ENCODE measurements around the gene MCF2L2. TPM values are rescaled to one million over a fixed set of nuclear protein-coding genes. Genes with fewer than 3 reads are reported as not detected.

The MCF2L2 gene
- total RNA-seq, 1 donor from 2014 or later: 2.7 TPM

DNA sequence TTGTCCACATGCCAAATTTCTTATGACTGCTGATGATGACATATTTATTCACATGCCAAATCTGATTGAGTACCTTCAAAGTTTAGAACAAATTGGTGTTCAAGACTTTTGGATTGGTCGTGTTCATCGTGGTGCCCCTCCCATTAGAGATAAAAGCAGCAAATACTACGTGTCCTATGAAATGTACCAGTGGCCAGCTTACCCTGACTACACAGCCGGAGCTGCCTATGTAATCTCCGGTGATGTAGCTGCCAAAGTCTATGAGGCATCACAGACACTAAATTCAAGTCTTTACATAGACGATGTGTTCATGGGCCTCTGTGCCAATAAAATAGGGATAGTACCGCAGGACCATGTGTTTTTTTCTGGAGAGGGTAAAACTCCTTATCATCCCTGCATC is 158.1 kb downstream of the MCF2L2 start:
- H3K4me3 Mint-ChIP-seq: no peak overlapping the region
- no peak for TF ChIP-seq CTCF (conservative IDR thresholded peaks at IDR 0.05)
- no peak overlapping the region for H3K27ac Mint-ChIP-seq
- peaks cover 17% of the 10 kb centered on the region for H3K4me1 Mint-ChIP-seq (ENCODE audit: unreplicated experiment)
- peaks cover 16% of the 10 kb centered on the region for H3K36me3 Mint-ChIP-seq
- no peaks in the 10 kb centered on the region for H3K27me3 Mint-ChIP-seq
- no peaks in the 10 kb centered on the region for H3K9me3 Mint-ChIP-seq
- no peak for DNase-seq (ENCODE audit: extremely low spot score, unreplicated experiment)

DNA sequence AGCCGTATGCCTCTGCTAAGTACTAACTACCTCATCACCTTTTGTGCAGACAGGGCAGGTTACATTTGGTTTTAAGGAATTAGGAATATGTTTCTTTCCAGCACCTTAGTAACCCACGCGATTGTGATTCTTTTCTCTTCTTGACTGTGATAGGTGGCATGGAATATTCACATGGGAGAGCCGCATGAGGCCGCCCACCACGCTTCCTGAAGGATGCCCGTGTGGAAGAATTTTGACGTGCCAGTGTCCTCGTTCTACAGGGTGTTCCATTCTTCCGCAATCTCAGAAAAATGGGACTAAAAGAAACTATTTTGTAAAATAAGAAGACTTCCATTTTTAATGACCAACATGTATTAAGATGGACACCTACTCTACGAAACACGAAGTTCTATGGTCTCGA is 159.1 kb downstream of the MCF2L2 start:
- Mint-ChIP-seq H3K9me3 (no peaks in the 10 kb centered on the region), H3K36me3 (peaks cover 9% of the 10 kb centered on the region)

DNA sequence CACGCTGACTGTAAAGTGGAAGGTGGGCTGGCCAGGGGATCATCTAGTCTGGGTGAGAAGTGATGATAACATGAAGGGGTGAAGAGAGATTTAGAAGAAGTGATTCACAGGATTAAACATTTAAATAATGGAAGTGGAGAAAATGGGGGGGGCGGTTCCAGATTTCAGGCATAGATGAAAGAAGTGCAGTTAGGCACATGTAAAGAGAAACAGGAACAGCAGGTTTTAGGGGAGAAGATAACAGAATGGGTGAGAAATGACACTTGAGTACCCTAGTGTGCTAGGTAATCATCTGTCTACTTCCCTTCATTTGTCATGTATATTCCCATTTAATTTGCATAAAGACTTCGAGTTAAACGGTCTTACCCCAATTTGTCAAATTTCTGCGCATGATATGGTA is 160.1 kb downstream of the MCF2L2 start:
- Mint-ChIP-seq H3K27me3 (no peaks in the 10 kb centered on the region), H3K36me3 (peaks cover 9% of the 10 kb centered on the region), H3K27ac (peak overlapping the region; percentile 19), H3K4me3 (peak overlapping the region; percentile 51), H3K9me3 (no peaks in the 10 kb centered on the region), H3K4me1 (ENCODE audit: unreplicated experiment) (peaks cover 10% of the 10 kb centered on the region)
- no peak for TF ChIP-seq CTCF (conservative IDR thresholded peaks at IDR 0.05)
- DNase-seq (ENCODE audit: extremely low spot score, unreplicated experiment): no peak

More for the DNA sequence above, 159.1 kb downstream of the MCF2L2 start:
- no peak overlapping the region for H3K4me3 Mint-ChIP-seq
- H3K27ac Mint-ChIP-seq: no peak overlapping the region
- H3K27me3 Mint-ChIP-seq: no peaks in the 10 kb centered on the region
- H3K4me1 Mint-ChIP-seq (ENCODE audit: unreplicated experiment): peaks cover 10% of the 10 kb centered on the region
- DNase-seq (ENCODE audit: extremely low spot score, unreplicated experiment): no peak
- TF ChIP-seq CTCF (conservative IDR thresholded peaks at IDR 0.05): no peak

DNA sequence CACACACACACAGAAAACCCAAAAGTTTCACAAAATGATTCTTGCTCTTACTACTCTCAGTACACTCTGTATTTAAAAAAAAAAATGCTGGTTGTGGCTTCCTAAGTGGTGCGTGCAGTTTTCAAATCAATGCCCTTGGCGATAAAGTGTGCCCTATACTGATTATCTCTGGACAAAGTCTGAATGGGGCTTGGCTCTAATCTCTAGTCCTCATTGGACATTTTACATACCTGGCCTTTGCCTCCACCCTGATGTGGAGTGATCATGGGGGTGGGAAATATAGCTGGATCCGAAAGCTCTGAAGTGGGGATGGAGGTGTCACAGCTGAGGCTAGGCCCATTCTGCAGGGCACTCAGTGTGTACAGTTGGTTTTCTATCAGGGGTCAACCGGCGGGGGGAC is 161.3 kb downstream of the MCF2L2 start:
- Mint-ChIP-seq H3K9me3 (no peaks in the 10 kb centered on the region), H3K36me3 (peaks cover 7% of the 10 kb centered on the region), H3K27me3 (no peaks in the 10 kb centered on the region), H3K27ac (peak overlapping the region; percentile 67), H3K4me3 (peak overlapping the region; percentile 31), H3K4me1 (ENCODE audit: unreplicated experiment) (peaks cover 10% of the 10 kb centered on the region)
- DNase-seq (ENCODE audit: extremely low spot score, unreplicated experiment): no peak
- no peak for TF ChIP-seq CTCF (conservative IDR thresholded peaks at IDR 0.05)

DNA sequence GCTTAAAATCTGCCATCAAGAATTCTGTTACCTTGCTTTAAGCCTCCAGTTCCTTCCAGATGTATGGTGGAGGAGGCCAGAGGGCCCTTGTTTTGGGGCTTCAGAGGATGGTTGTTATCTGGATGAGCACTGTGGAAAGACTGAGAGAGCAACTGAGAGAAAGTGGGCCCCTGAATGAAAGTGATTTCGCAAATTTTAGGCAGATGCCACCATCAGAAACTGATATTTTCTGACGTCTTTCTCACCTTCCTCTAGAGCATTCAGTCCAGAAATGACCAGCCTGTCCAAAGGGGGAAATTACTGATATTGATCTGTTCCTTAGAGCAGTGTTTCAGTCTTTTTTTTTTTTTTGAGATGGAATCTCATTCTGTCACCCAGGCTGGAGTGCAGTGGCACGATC is 162.0 kb downstream of the MCF2L2 start:
- H3K36me3 Mint-ChIP-seq: peaks cover 5% of the 10 kb centered on the region
- H3K4me1 Mint-ChIP-seq (ENCODE audit: unreplicated experiment): peaks cover 10% of the 10 kb centered on the region
- no peaks in the 10 kb centered on the region for H3K27me3 Mint-ChIP-seq
- no peaks in the 10 kb centered on the region for H3K9me3 Mint-ChIP-seq
- H3K27ac Mint-ChIP-seq: no peak overlapping the region
- H3K4me3 Mint-ChIP-seq: no peak overlapping the region
- DNase-seq (ENCODE audit: extremely low spot score, unreplicated experiment): no peak
- no peak for TF ChIP-seq CTCF (conservative IDR thresholded peaks at IDR 0.05)

- Mint-ChIP-seq H3K4me1 (ENCODE audit: unreplicated experiment) (peaks cover 14% of the 10 kb centered on the region), H3K9me3 (no peaks in the 10 kb centered on the region), H3K27me3 (no peaks in the 10 kb centered on the region), H3K36me3 (peaks cover 5% of the 10 kb centered on the region), H3K4me3 (no peak overlapping the region), H3K27ac (no peak overlapping the region)
- no peak for DNase-seq (ENCODE audit: extremely low spot score, unreplicated experiment)
- no peak for TF ChIP-seq CTCF (conservative IDR thresholded peaks at IDR 0.05)
Measured at GRCh38 chr3:183265834-183266417, 162.5 kb downstream of the MCF2L2 start.

Data from type B pancreatic cell (in vitro differentiated cells).